Bronchial epithelial cell (primary cell): ENCODE measurements around the gene DYTN. TPM values are rescaled to one million over a fixed set of nuclear protein-coding genes. Genes with fewer than 3 reads are reported as not detected.

ENCODE experiments used
- DNase-seq: peaks from one replicate; pipeline ENCODE4 v3.0.0-alpha.2; 2010; ENCODE audit warnings: low read depth
- FAIRE-seq: peaks from 2 replicates; lab custom pipeline; 2011; peaks lifted over from hg19 to GRCh38; lab: Jason Lieb, UNC
- H3K27me3 ChIP-seq: 2 replicates; pipeline ENCODE4 v1.5.1; 2011; ENCODE audit warnings: low read length; ENCODE audit not compliant: control insufficient read depth, insufficient read depth
- H3K36me3 ChIP-seq: 2 replicates; pipeline ENCODE4 v1.5.1; 2011; ENCODE audit warnings: low read length; ENCODE audit not compliant: control insufficient read depth, insufficient read depth
- H3K4me3 ChIP-seq: 2 replicates; pipeline ENCODE4 v1.5.1; 2011; ENCODE audit warnings: mild to moderate bottlenecking, low read depth, low read length, control low read depth
- total RNA-seq: library from RNA; depleted of rRNA; stranded (reverse); fragments of >200 nt; gene quantifications from 2 replicates; pipeline ENCODE4 v1.2.1, GENCODE V29; 2014
- TF ChIP-seq, protein P1 (sequence below): IDR thresholded peaks from 2 replicates; pipeline ENCODE4 v1.5.1; 2011; ENCODE audit warnings: mild to moderate bottlenecking, moderate library complexity, low read length, control low read depth, inconsistent platforms; ENCODE audit not compliant: insufficient read depth, severe bottlenecking

DYTN gene
- total RNA-seq, 1 donor from 2014 or later: not detected

DNA sequence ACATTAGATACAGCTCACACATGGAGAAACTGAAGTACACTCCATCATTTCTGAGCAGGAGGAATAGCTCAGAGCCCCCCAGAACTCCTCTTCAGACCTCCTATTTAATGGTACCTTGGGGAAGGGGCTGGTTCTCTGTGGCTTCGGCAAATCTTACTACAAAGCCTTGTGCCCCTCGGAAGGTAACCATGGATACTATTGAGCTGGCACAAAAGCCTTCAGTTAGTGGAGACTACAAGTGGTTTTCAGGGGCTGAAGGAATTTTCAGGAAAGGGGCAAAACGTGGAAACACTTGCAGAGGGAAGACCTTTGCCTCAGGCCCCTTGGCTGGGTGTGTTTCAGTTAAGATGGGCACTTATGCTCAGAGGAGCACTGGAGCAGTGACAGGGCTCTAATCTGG lies 77.0 kb downstream of the DYTN start:
- TF ChIP-seq, protein P1, sequence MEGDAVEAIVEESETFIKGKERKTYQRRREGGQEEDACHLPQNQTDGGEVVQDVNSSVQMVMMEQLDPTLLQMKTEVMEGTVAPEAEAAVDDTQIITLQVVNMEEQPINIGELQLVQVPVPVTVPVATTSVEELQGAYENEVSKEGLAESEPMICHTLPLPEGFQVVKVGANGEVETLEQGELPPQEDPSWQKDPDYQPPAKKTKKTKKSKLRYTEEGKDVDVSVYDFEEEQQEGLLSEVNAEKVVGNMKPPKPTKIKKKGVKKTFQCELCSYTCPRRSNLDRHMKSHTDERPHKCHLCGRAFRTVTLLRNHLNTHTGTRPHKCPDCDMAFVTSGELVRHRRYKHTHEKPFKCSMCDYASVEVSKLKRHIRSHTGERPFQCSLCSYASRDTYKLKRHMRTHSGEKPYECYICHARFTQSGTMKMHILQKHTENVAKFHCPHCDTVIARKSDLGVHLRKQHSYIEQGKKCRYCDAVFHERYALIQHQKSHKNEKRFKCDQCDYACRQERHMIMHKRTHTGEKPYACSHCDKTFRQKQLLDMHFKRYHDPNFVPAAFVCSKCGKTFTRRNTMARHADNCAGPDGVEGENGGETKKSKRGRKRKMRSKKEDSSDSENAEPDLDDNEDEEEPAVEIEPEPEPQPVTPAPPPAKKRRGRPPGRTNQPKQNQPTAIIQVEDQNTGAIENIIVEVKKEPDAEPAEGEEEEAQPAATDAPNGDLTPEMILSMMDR: no peak
- Histone ChIP-seq H3K36me3 (no peaks in the 10 kb centered on the region), H3K27me3 (peaks cover 15% of the 10 kb centered on the region), H3K4me3 (no peak overlapping the region)
- DNase-seq (no peak), FAIRE-seq (no peak)

DNA sequence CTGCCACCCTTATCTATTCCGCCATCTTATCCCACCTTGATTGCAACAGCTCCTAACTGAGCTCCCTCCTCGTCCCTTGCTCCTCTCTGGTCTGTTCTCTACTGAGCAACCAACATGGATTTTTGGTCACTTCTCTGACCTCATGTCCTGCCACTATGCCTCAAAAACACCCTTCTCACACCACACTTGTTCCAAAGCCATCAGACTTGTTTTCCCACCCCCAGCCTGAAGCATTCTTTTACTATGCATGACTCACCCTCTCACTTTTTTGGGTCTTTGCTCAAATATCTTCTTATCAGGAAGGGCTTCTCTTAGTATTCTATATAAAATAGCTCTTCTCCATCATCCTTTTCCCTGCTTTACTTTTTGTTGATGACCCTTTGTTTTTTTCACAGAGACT lies 78.6 kb downstream of the DYTN start:
- TF ChIP-seq, protein P1: no peak
- H3K27me3 ChIP-seq: peaks cover 15% of the 10 kb centered on the region
- DNase-seq (no peak), FAIRE-seq (no peak)
- no peaks in the 10 kb centered on the region for H3K36me3 ChIP-seq
- no peak overlapping the region for H3K4me3 ChIP-seq

DNA sequence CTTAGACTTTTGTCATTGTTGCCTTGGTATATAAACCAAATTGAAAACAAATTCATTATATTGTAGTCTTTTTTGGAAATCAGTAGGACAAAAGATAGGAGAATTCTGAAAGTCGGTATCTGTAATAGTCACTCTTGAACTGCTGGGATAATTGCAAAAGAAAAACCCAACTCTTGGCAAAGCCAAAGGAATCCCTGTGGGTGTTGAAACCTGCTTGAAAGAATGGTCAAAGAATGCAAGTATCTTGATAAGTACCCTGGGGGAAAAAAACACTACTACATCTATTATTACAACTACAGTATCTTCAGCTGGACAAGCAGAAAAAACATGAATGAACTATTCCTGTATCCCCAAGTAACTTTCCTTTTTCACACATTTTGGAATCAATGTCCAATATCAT lies 83.2 kb downstream of the DYTN start:
- DNase-seq (no peak), FAIRE-seq (no peak)
- Histone ChIP-seq H3K36me3 (no peaks in the 10 kb centered on the region), H3K4me3 (no peak overlapping the region), H3K27me3 (no peaks in the 10 kb centered on the region)
- TF ChIP-seq, protein P1: no peak

DNA sequence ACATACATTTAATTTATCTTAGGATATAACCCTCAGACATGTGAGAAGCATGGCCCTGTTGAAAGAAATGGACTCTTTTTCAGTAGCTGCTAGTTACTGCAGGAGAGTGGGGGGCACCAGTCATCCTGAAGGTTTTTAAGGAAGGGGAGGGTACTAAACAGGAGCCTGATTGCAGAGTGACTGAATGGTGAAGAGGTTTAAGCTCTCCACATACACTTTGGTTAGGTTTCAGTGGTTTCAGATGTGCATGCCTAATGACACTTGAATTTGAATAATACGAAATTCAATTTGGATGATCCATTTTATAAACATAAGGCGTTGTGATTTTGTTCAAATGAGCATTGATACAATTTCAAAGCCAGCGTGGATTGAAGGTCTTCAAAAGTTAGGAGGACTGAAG lies 86.9 kb downstream of the DYTN start:
- Histone ChIP-seq H3K4me3 (no peak overlapping the region), H3K27me3 (peaks cover 1% of the 10 kb centered on the region), H3K36me3 (no peaks in the 10 kb centered on the region)
- no peak for FAIRE-seq
- TF ChIP-seq, protein P1: no peak
- no peak for DNase-seq

DNA sequence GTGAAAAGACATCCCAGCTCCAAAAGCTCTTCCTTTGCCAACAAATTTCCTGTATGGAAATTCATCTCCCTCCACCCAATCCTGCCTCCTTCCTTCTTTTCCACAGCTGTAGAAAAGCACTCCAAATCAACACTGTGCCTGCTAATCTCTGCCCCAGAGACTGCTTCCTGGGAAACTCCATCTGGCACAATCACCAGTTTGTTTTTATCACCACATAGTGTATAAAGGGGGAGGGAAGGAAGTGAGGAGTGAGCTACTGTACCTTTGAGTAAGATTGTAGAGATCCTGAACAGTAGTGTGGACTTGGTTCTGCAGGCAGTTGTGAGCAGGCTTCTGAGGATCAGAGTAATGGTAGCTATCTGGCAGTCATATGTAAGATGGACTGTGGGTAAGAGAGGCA lies 90.6 kb downstream of the DYTN start:
- TF ChIP-seq, protein P1: no peak
- H3K4me3 ChIP-seq: no peak overlapping the region
- H3K36me3 ChIP-seq: no peaks in the 10 kb centered on the region
- DNase-seq: no peak
- FAIRE-seq: no peak
- peaks cover 1% of the 10 kb centered on the region for H3K27me3 ChIP-seq

DNA sequence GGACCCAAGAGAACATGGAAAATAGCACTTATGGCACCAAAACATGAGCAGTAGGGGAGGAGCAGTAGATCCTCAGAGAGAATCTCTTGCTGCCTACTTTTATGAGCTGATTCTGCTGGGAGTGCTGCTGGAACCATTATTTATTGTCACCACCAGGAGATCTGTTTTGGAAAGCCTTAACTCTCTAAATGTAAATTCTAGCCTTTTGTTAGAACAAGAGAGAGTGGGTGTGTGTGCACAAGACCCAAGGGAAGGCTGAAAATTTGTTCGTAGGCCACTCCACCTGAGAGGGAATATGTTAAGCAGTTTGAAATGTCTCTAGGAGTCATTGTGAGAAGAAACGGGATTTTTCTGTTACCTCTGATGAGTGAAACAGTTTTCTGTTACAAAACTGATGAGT lies 92.1 kb downstream of the DYTN start:
- TF ChIP-seq, protein P1: no peak
- H3K36me3 ChIP-seq: no peaks in the 10 kb centered on the region
- DNase-seq: no peak
- no peak overlapping the region for H3K4me3 ChIP-seq
- peaks cover 1% of the 10 kb centered on the region for H3K27me3 ChIP-seq
- FAIRE-seq: no peak
